Measurements from ENCODE around the gene MYL11. TPM values are rescaled to one million over a fixed set of nuclear protein-coding genes. Genes with fewer than 3 reads are reported as not detected.

MYL11 gene
- total RNA-seq, 1 donor from 2014 or later, result not detected

GRCh38 chr16:30380072-30380802 is 5.6 kb downstream of the MYL11 start:
- no peaks in the 10 kb centered on the region for H3K36me3 ChIP-seq (ENCODE audit: insufficient read depth, low read length)
- no peaks in the 10 kb centered on the region for H3K9me3 ChIP-seq (ENCODE audit: insufficient read depth, low read depth, low read length)
- H3K27ac ChIP-seq (ENCODE audit: low read depth, low read length), result no peak overlapping the region
- peaks cover 6% of the 10 kb centered on the region for H3K79me2 ChIP-seq (ENCODE audit: insufficient read depth, low read length)
- no peaks in the 10 kb centered on the region for H3K27me3 ChIP-seq (ENCODE audit: insufficient read depth, low read length)
- H3K4me1 ChIP-seq (ENCODE audit: insufficient read depth, low read length), result peaks cover 15% of the 10 kb centered on the region
- Mint-ChIP-seq H3K27ac (ENCODE audit: unreplicated experiment) (peak overlapping the region; percentile 64), H3K9me3 (ENCODE audit: unreplicated experiment) (no peaks in the 10 kb centered on the region), H3K4me1 (ENCODE audit: low read depth, unreplicated experiment) (peaks cover 6% of the 10 kb centered on the region), H3K36me3 (ENCODE audit: low read depth, unreplicated experiment) (peaks cover 2% of the 10 kb centered on the region), H3K27me3 (ENCODE audit: low read depth, unreplicated experiment) (no peaks in the 10 kb centered on the region), H3K4me3 (ENCODE audit: unreplicated experiment) (peak overlapping the region; percentile 93)
- H3K9ac ChIP-seq (ENCODE audit: low read length), result no peak overlapping the region
- no peak overlapping the region for H2AFZ ChIP-seq (ENCODE audit: low read depth, low read length)
- TF ChIP-seq CTCF (IDR thresholded peaks at IDR 0.05; ENCODE audit: insufficient read depth, low read depth, low read length) (no peak), EZH2 (IDR thresholded peaks at IDR 0.05; ENCODE audit: insufficient read depth, low read length) (no peak)
- no peak for DNase-seq (ENCODE audit: low read depth)
- peaks cover 8% of the 10 kb centered on the region for H4K20me1 ChIP-seq (ENCODE audit: insufficient read depth, low read length)
- no peak overlapping the region for H3K4me2 ChIP-seq (ENCODE audit: low read length)
- no peak overlapping the region for H3K4me3 ChIP-seq (ENCODE audit: insufficient read depth, low read depth, low read length)
- no peak for FAIRE-seq

- TF ChIP-seq CTCF (IDR thresholded peaks at IDR 0.05; ENCODE audit: insufficient read depth, low read depth, low read length), result no peak
- no peak for TF ChIP-seq EZH2 (IDR thresholded peaks at IDR 0.05; ENCODE audit: insufficient read depth, low read length)
- H3K27ac Mint-ChIP-seq (ENCODE audit: unreplicated experiment), result no peak overlapping the region
- no peak for FAIRE-seq
These were observed 6.2 kb downstream of the MYL11 start for GRCh38 chr16:30380803-30381208.

More at GRCh38 chr16:30380803-30381208, 6.2 kb downstream of the MYL11 start:
- Histone ChIP-seq H3K27me3 (ENCODE audit: insufficient read depth, low read length) (no peaks in the 10 kb centered on the region), H3K4me3 (ENCODE audit: insufficient read depth, low read depth, low read length) (no peak overlapping the region), H3K4me1 (ENCODE audit: insufficient read depth, low read length) (peaks cover 15% of the 10 kb centered on the region), H3K27ac (ENCODE audit: low read depth, low read length) (no peak overlapping the region), H3K9ac (ENCODE audit: low read length) (no peak overlapping the region), H3K4me2 (ENCODE audit: low read length) (no peak overlapping the region), H3K9me3 (ENCODE audit: insufficient read depth, low read depth, low read length) (no peaks in the 10 kb centered on the region), H3K79me2 (ENCODE audit: insufficient read depth, low read length) (peaks cover 6% of the 10 kb centered on the region), H4K20me1 (ENCODE audit: insufficient read depth, low read length) (peaks cover 8% of the 10 kb centered on the region), H3K36me3 (ENCODE audit: insufficient read depth, low read length) (no peaks in the 10 kb centered on the region), H2AFZ (ENCODE audit: low read depth, low read length) (no peak overlapping the region)
- H3K36me3 Mint-ChIP-seq (ENCODE audit: low read depth, unreplicated experiment), result peaks cover 2% of the 10 kb centered on the region
- H3K4me1 Mint-ChIP-seq (ENCODE audit: low read depth, unreplicated experiment), result peaks cover 6% of the 10 kb centered on the region
- H3K27me3 Mint-ChIP-seq (ENCODE audit: low read depth, unreplicated experiment), result no peaks in the 10 kb centered on the region
- DNase-seq (ENCODE audit: low read depth), result no peak
- no peaks in the 10 kb centered on the region for H3K9me3 Mint-ChIP-seq (ENCODE audit: unreplicated experiment)
- H3K4me3 Mint-ChIP-seq (ENCODE audit: unreplicated experiment), result no peak overlapping the region
